Body of pancreas (tissue), 4 donors: ENCODE measurements around the gene GOLGA6L10.
"Not testable (repeated sequence)": the region's sequence is repeated elsewhere in the genome, so short reads cannot be mapped to it uniquely, and the experiment has no call there.

Experiments
- CTCF ChIP-seq, 7 experiments: fragments of 450-650 bp in 4 of 7; fragments of 200-600 bp in 3 of 7; sonication (generic) in 3 of 7; IDR thresholded peaks; one replicate each; pipeline ENCODE4 v1.5.1; 2016 to 2019; ENCODE audit warnings: antibody characterized with exemption in 7 of 7
- POLR2A ChIP-seq, 3 donors: fragments of 450-650 bp; IDR thresholded peaks; one replicate each; pipeline ENCODE4 v1.6.1; 2016; ENCODE audit warnings: antibody characterized with exemption in 3 of 3, mild to moderate bottlenecking in 2 of 3

- TF ChIP-seq CTCF, POLR2A (IDR thresholded peaks at IDR 0.05): not testable (repeated sequence)
Observed at GRCh38 chr15:82364548-82364947, 15.3 kb upstream of the GOLGA6L10 start.
